ENCODE data around the gene PUM2. TPM values are rescaled to one million over a fixed set of nuclear protein-coding genes. Genes with fewer than 3 reads are reported as not detected.

Gene PUM2
- total and polyA plus RNA-seq, 2 donors from 2014 or later, result 22.0 to 94.3 TPM

DNA sequence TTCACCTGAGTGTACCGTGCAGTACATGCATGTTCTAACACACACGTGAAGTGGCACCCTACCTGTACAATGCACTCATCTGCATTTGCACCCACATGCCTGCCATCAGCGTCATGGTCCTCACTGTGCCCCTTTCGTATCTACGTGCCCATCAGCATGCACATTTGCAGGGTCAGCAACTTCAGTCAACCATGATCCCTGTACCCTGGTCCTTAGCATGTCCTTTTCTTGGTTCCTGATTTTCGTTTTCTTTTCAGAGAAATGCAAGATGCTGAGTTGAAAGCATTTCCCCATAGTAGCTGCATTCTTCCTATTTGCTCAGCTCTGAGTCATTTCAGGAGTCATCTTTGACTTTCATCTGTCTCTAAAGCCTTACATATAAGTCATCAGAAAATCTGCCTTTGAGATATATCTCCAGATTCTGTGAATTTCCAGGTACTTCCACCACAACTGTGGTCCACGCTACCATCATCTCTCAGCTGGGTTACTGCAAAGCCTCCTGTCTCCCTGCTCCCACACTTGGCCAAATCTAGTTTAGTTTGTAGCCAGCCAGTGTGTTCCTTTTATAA lies 14.7 kb upstream of the PUM2 start:
- FAIRE-seq, result no peak
- TF ChIP-seq, protein P1, sequence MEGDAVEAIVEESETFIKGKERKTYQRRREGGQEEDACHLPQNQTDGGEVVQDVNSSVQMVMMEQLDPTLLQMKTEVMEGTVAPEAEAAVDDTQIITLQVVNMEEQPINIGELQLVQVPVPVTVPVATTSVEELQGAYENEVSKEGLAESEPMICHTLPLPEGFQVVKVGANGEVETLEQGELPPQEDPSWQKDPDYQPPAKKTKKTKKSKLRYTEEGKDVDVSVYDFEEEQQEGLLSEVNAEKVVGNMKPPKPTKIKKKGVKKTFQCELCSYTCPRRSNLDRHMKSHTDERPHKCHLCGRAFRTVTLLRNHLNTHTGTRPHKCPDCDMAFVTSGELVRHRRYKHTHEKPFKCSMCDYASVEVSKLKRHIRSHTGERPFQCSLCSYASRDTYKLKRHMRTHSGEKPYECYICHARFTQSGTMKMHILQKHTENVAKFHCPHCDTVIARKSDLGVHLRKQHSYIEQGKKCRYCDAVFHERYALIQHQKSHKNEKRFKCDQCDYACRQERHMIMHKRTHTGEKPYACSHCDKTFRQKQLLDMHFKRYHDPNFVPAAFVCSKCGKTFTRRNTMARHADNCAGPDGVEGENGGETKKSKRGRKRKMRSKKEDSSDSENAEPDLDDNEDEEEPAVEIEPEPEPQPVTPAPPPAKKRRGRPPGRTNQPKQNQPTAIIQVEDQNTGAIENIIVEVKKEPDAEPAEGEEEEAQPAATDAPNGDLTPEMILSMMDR (IDR thresholded peaks at IDR 0.05; ENCODE audit: borderline replicate concordance, extremely low read depth, insufficient read depth), result no peak

DNA sequence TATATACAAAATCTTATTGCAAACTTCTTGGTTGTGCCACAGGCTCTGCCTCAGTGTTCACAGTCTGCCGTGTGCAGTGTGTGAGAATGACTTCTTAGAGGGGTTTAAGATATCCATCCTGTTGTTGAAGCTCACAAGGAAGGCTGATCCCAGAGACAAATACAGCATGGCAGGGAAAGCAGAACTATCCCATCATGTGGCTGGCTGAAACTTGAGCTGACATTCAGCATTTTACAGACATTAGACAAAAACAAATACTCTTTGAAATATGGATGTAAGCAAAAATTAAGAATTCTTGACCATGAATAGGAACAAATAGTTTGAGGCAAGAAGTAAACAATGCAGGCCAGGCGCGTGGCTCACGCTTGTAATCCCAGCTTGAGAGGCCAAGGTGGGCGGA lies 12.9 kb upstream of the PUM2 start:
- no peak for DNase-seq
- Histone ChIP-seq H3K9me3 (ENCODE audit: control insufficient read depth in 2 of 3, insufficient read depth in 1 of 3, low read length in 3 of 3) (no peaks in the 10 kb centered on the region), H3K4me1 (ENCODE audit: control insufficient read depth in 2 of 3, insufficient read depth in 2 of 3, low read depth in 1 of 3, low read length in 3 of 3) (no peaks in the 10 kb centered on the region), H3K9ac (ENCODE audit: low read length in 3 of 3) (no peak overlapping the region), H3K27me3 (ENCODE audit: control insufficient read depth, insufficient read depth, low read length) (no peaks in the 10 kb centered on the region), H3K36me3 (ENCODE audit: control insufficient read depth in 2 of 3, insufficient read depth in 3 of 3, low read length in 3 of 3) (no peaks in the 10 kb centered on the region), H3K27ac (ENCODE audit: low read depth in 2 of 2, low read length in 2 of 2) (no peak overlapping the region), H3K4me3 (ENCODE audit: low read length in 3 of 3) (no peak overlapping the region)
- TF ChIP-seq, protein P1 (IDR thresholded peaks at IDR 0.05; ENCODE audit: borderline replicate concordance, extremely low read depth, insufficient read depth), result no peak
- FAIRE-seq, result no peak
- intact Hi-C loops (cut with DNase I), result no loop called here

More for the DNA sequence above, 14.7 kb upstream of the PUM2 start:
- Histone ChIP-seq H3K27me3 (ENCODE audit: control insufficient read depth, insufficient read depth, low read length) (no peaks in the 10 kb centered on the region), H3K4me1 (ENCODE audit: control insufficient read depth in 2 of 3, insufficient read depth in 2 of 3, low read depth in 1 of 3, low read length in 3 of 3) (no peaks in the 10 kb centered on the region), H3K36me3 (ENCODE audit: control insufficient read depth in 2 of 3, insufficient read depth in 3 of 3, low read length in 3 of 3) (no peaks in the 10 kb centered on the region), H3K4me3 (ENCODE audit: low read length in 3 of 3) (no peak overlapping the region), H3K9me3 (ENCODE audit: control insufficient read depth in 2 of 3, insufficient read depth in 1 of 3, low read length in 3 of 3) (no peaks in the 10 kb centered on the region), H3K27ac (ENCODE audit: low read depth in 2 of 2, low read length in 2 of 2) (no peak overlapping the region), H3K9ac (ENCODE audit: low read length in 3 of 3) (no peak overlapping the region)
- intact Hi-C loops (cut with DNase I), result no loop called here
- DNase-seq, result no peak

DNA sequence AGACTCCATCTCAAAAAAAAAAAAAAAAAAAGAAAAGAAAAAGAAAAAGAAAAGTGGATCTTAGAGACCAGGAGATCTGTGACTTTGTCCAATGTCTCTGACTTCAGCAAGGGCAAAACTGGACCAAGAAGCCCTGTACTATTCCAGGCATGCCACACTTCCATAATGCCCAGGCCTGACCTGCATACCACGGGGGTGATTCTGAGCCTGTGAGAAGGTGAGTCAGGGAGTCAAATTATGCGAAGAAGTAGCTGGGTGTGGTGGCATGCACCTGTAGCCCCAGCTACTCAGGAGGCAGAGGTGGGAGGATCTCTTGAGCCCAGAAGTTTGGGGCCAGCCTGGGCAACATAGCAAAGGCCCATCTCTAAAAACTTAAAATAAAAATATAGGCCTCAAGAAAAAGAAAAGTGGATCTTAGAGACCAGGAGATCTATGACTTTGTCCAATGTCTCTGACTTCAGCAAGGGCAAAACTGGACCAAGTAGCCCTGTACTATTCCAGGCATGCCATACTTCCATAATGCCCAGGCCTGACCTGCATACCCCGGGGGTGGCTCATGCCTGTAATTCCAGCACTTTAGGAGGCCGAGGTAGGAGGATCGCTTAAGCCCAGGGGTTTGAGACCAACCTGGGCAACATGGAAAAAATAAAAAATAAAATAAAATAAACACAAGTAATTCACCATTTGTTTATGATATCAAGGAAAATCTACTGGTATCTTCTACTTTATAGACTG lies 12.2 kb upstream of the PUM2 start:
- Histone ChIP-seq H3K9me3 (ENCODE audit: control insufficient read depth in 2 of 3, insufficient read depth in 1 of 3, low read length in 3 of 3) (no peaks in the 10 kb centered on the region), H3K27ac (ENCODE audit: low read depth in 2 of 2, low read length in 2 of 2) (no peak overlapping the region), H3K27me3 (ENCODE audit: control insufficient read depth, insufficient read depth, low read length) (no peaks in the 10 kb centered on the region), H3K36me3 (ENCODE audit: control insufficient read depth in 2 of 3, insufficient read depth in 3 of 3, low read length in 3 of 3) (no peaks in the 10 kb centered on the region), H3K9ac (ENCODE audit: low read length in 3 of 3) (no peak overlapping the region), H3K4me1 (ENCODE audit: control insufficient read depth in 2 of 3, insufficient read depth in 2 of 3, low read depth in 1 of 3, low read length in 3 of 3) (no peaks in the 10 kb centered on the region), H3K4me3 (ENCODE audit: low read length in 3 of 3) (no peak overlapping the region)
- FAIRE-seq (no peak), DNase-seq (no peak)
- intact Hi-C loops (cut with DNase I), result no loop called here
- TF ChIP-seq, protein P1 (IDR thresholded peaks at IDR 0.05; ENCODE audit: borderline replicate concordance, extremely low read depth, insufficient read depth), result no peak
